NCI-H345 treated with DMSO at 0.1 percent for 48 hours (cell line): ENCODE results near the gene OPHN1.

Experiments
- DNase-seq: peaks from one replicate; lab custom pipeline; 2025; ENCODE audit not compliant: unreplicated experiment; lab: John Stamatoyannopoulos, UW

OPHN1 gene

DNA sequence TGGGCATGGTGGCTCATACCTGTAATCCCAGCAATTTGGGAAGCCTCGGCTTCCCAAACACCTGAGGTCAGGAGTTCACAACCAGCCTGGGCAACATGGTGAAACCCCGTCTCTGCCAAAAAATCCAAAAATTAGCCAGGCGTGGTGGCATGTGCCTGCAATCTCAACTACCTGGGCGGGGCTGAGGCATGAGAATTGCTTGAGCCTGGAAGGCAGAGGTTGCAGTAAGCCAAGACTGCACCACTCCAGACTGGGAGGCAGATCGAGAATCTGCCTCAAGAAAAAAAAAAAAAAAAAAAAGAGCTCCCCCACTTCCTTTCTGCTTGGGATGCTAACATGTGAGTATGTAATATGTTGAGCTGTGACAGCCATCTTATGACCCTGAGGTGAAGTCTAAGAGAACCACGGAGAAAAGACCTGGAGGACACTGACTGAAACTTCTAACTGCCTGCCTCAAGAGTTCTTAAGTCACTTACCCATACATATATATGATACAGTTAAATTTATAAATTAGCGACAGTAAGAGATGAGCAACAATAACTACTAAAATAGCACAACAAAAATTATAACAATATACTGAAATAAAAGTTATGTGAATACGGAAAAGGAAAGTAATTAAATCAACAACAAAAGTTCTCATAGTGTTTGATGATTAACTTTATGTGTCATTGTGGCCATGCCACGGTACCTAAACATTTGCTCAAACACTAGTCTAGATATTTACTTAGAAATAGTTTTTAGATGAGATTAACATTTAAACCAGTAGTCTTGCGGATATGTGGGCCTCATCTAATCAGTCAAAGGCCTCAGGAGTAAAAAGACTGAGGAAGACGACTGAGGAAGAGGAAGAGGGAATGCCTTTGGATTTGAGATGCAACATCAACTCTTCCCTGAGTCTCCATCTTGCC, 178.3 kb downstream of the OPHN1 start:
- no peak for DNase-seq

- DNase-seq, result no peak
Observed at GRCh38 chrX:68252664-68253063, 180.6 kb downstream of the OPHN1 start.

DNA sequence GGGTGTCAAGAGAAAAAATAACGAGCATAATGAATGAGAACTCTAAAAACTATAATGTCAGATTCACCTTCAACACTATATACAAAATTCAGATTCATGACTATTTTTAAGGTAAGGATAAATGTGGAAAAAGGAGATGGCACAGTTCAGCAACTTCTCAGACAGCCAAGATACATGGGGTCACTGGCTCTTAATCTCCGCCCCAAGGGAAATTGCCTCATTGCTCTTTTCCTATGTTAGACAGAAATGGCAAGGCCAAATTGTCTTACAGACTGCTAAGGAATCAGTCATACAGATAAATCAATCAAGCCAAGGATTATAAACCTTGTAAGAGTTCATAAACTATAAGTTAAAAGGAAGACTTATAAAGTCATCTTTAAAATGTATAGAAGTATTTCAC, 183.4 kb downstream of the OPHN1 start:
- DNase-seq, result no peak

DNA sequence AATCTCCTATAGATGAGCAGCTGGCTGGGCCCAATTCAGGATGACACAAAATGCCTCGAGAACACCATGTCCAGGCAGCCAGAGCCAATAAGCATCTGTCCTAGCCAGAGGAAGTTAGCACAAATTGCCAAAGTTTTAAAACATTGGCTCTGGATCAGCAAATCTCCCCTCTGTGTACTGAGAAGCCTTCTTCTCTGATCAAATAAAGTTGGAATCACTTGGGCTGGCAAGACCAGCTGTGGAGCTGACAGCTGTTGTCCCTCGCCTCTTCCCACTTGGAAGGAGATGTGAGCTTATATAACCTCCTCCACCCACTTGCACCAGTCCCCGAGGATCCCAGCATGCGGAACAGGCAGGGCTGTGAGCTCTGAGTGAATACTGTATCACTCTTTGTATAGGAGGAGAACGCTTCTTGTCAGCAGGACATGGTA, 183.9 kb downstream of the OPHN1 start:
- DNase-seq, result no peak

DNA sequence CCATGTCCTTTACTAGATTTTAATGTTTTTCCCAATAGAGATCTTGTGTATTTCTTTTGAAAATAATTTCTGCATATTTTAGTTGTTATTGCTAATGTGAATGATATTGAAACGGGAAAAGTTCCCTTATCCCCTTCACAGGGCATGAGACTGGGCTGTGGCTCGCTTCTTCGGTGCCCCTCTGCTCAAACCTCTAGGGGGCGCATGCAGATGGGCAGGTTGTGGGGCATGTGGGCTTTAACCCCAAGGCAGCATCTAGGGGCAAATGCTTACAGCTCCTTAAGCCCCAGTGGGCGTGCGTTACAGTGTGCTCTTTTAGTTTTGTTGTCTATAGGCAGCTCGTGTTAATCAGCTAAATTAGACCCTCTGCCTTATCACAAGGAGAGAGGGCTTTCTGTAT, 194.7 kb downstream of the OPHN1 start:
- no peak for DNase-seq

- no peak for DNase-seq
Observed at GRCh38 chrX:68234171-68234910, 199.0 kb downstream of the OPHN1 start.

DNA sequence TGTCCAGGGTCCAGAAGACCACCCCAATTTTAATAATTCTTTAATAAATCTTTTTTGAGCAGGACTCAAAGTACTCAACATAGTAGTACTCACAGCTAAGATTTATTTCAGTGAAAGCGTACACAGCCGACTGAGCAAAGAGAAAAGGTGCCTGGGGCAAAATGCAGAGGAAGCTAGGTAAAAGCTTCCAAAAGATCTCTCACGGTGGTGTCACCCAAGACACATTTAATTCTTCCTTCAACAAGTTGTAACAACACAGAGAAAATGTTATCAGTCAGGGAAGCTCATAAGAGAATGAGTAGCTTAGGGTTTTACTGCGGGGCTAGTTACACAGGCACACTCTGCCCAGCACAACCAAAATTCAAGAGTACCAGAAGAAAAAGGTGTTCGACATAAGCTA, 201.1 kb downstream of the OPHN1 start:
- no peak for DNase-seq

DNA sequence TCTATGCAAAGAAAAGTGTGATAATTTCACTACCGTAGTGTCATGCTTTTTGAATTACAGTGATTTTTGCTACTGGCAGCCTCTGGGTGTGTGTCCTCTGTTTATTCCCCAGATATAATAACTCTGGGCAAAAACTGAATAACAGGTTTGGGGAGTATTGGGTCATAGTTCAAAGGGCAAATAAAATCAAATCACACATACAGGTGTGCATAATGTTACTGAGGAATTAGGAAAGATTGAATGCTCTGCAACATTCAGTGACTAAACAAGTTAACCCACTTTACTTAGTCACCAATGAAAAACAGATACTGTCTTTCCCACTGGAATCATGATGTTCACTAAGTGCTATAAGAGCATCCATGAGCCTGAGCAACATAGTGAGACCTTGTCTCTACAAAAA, 224.3 kb downstream of the OPHN1 start:
- DNase-seq, result no peak

DNA sequence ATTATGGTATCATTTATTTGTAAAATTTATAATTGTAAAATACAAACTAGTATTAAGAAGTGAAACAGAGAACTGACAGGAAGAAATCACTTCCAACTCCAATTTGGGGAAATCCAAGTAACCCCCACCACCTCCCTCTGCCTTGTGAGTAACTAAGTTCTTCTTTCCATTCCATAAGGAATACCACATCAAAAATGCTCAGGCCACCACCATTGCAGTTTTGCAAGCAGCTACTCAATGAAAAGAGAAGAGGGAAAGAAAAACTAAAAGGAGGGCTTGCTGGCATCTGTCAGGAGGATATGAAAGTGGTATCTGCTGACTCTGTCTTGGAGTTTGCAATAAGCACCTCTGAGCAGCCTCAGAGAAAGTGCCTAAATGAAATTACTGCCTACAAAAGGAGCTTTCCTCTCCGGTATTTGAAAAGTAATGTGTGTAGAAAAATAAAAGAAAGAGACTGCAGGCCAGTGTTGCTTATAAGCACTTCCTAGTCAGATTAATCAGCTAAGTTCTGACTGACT, 228.7 kb downstream of the OPHN1 start:
- no peak for DNase-seq

GRCh38 chrX:68203646-68204045, 229.6 kb downstream of the OPHN1 start:
- DNase-seq, result no peak

GRCh38 chrX:68203211-68203610, 230.1 kb downstream of the OPHN1 start:
- no peak for DNase-seq

DNA sequence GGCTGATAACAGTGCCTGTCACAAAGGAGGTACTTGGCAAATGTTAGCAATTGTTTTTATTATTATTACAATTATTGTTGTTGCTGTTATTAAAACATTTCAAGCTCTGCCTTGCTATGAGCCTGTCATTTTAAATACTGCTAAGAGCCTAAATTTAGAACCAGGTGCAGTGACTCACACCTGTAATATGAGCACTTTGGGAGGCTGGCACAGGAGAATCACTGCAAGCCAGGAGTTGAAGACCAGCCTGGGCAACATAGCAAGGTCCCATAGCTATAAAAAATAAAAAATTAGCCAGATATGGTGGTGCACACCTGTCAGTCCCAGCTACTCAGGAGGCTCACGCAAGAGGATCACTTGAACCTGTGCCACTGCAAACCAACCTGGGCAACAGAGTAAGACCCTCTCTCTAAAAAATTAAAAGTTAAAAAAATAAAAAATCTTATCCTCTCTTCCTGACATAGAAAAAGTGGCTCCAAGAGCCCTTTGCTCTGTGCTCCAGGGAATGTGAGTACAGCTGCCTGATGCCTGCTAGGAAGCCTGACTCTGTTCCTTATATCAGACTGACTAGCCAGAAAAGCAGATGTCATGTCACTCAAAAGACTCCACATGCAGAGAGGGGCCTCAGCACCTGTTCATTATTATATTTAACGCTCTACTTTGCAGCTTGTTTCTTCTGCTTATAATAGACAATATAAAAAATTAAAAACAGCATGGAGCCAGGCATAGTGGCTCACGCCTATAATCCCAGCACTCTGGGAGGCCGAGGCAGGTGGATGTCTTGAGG, 234.0 kb downstream of the OPHN1 start:
- no peak for DNase-seq

DNA sequence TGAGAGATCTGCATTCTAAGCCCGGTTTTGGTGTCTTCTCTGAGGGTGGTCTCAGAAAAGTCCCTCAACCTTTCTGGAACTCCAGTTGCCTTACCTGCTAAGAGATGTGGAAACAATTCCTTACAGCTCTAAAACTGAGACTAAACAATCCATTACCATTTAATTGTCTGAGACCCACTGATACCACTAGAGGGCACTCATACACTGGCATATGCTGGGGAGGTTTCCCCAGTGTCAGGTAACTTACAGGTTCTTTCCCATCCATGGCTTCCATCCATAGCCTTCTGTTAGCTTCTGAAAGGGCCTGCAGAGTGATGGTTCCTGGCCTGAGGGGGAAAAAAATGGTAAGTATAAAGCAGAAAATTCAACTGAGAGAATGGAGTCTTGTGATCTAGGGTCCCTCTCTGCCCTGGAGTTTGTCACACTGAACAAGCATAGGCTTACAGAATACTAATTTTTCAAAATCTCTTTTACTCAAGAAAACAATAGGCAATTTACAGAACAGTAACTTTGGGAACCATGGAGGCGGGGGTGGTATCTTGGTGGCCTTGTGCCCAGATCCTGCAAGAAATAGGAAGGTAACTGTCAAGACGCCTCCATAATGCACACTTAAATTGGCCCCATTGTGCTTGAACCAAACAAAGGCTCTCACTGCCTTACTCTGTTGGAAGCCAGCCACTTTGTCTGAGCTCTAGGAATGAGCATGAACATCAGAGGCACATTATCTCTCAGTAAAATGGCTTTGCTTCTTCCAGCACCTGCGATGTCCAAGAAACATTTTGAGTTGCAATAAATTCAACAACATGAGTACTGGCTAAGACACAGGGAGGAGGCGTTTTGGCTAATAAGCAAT, 236.1 kb downstream of the OPHN1 start:
- peak; percentile 33 for DNase-seq

GRCh38 chrX:68195561-68195960, 237.7 kb downstream of the OPHN1 start:
- DNase-seq, result no peak

GRCh38 chrX:68193786-68194185, 239.5 kb downstream of the OPHN1 start:
- DNase-seq, result no peak

DNA sequence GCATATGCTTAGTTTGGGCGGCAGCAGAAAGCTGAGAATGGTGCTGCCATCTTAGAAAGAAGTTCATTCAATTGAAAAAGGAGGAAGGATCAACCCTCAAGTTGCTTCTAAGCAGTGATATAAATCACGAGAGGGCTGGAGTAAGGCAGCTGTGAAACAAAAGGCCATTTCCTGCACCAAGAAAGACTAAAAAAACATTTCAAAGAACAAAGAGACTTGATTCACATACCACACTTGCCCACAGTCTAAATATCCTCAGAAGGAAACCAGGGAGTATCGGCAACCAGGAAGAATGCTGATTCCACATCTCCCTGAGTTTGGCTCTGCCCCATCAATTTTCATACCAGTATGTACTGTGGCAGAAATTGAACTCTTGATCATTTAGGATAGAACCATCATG, 240.1 kb downstream of the OPHN1 start:
- DNase-seq, result no peak

DNA sequence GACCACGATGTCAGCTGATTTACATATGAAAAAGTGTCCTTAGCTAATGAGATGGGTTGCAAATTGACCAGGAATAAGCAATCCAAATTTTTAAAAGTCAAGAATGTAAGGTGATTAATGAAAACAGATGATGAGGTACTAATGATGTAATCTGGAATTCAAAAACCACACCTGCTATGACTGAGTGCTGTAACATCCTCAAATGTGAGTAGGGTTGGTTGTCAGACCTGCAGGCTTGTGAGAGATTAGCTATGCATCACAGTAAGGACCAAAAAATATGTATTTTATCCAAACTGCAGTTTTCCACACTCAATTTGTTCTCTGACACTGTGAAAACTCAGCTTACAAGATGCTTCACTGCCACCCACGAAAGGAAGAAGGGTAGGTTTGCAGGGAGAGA, 242.5 kb downstream of the OPHN1 start:
- DNase-seq, result no peak

DNA sequence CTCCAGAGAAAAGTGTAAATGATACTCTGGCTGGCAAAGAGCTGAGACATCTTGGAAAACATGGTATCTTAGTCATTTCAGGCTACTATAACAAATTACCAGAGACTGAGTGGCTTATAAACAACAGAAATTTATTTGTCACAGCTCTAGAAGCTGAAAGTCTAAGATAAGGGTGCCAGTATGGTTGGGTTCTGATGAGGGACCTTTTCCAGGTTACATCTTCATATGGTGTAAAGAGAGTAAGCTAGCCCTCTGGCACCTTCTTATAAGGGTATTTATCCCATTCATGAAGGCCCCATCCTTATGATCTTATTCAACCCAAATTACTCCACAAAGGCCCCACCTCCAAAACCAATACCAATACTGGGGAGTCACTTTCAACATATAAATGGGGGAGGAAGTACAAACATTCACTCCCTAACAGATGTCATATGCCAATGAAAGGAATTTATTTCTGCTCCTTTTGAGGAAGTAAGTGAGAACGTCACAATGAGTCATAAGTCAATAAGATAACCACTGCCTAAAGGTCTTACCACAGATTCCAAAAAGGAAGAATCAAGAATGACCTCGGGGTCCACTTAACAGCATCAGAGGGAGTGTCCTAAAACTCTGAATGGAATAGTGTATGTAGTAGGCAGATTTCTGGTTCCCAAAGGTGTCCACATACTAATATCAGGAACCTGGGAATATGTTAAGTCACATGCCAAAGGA, 246.6 kb downstream of the OPHN1 start:
- no peak for DNase-seq

GRCh38 chrX:68185161-68185560, 248.1 kb downstream of the OPHN1 start:
- DNase-seq, result no peak
